ENCODE results near the gene WDR35.

Gene WDR35

DNA sequence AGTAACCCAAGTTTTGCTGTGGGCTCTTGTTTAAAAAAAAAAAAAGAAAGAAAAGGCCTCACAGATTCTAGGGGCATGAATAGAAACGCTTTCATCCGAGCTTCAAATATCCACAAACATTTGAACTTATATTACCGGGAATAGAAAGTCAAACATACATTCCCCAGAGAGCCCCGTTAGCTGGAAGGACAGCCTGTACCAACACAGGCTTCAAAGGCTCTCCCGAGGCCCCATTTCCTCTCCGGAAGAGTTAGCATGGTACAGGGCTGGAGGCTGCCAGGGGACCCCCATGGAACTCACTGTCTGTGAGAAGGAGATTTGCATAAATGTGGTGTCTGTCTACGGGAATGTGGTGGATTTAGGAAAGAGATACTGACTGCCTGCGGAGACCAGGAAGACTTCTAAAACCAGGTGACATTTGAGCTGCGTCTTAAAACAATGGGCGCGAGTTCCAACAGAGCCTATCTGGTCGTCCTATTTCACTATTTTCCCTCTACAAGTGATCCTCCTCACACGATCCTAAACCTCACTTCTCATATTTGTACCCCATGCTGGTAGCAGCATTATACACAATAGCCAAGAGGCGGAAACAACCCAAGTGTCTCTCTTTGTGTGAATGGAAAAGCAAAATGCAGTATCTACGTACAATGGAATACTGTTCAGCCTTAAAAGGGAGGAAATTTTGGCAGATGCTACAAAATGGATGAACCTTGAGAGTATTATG, 23.4 kb upstream of the WDR35 start:
- Histone ChIP-seq H4K20me1 (ENCODE audit: insufficient read depth) (no peaks in the 10 kb centered on the region), H3K27me3 (ENCODE audit: insufficient read depth, low read depth) (peaks cover 13% of the 10 kb centered on the region), H3K4me2 (peak overlapping the region; percentile 36), H3K79me2 (ENCODE audit: insufficient read depth, low read depth) (no peaks in the 10 kb centered on the region), H3K36me3 (ENCODE audit: insufficient read depth) (no peaks in the 10 kb centered on the region), H3K4me1 (ENCODE audit: low read depth, poor library complexity, severe bottlenecking) (no peaks in the 10 kb centered on the region), H2AFZ (ENCODE audit: low read depth) (0 out of 2 replicates have a peak overlapping the region, but pooled peaks have one; percentile 38), H3K27ac (no peak overlapping the region), H3K9ac (no peak overlapping the region), H3K4me3 (IDR thresholded peaks at IDR 0.05; ENCODE audit: insufficient read depth, low read depth, low read length) (no peak overlapping the region)
- TF ChIP-seq, protein P1, sequence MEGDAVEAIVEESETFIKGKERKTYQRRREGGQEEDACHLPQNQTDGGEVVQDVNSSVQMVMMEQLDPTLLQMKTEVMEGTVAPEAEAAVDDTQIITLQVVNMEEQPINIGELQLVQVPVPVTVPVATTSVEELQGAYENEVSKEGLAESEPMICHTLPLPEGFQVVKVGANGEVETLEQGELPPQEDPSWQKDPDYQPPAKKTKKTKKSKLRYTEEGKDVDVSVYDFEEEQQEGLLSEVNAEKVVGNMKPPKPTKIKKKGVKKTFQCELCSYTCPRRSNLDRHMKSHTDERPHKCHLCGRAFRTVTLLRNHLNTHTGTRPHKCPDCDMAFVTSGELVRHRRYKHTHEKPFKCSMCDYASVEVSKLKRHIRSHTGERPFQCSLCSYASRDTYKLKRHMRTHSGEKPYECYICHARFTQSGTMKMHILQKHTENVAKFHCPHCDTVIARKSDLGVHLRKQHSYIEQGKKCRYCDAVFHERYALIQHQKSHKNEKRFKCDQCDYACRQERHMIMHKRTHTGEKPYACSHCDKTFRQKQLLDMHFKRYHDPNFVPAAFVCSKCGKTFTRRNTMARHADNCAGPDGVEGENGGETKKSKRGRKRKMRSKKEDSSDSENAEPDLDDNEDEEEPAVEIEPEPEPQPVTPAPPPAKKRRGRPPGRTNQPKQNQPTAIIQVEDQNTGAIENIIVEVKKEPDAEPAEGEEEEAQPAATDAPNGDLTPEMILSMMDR (conservative IDR thresholded peaks at IDR 0.05; ENCODE audit: low read depth, low read length): no peak

DNA sequence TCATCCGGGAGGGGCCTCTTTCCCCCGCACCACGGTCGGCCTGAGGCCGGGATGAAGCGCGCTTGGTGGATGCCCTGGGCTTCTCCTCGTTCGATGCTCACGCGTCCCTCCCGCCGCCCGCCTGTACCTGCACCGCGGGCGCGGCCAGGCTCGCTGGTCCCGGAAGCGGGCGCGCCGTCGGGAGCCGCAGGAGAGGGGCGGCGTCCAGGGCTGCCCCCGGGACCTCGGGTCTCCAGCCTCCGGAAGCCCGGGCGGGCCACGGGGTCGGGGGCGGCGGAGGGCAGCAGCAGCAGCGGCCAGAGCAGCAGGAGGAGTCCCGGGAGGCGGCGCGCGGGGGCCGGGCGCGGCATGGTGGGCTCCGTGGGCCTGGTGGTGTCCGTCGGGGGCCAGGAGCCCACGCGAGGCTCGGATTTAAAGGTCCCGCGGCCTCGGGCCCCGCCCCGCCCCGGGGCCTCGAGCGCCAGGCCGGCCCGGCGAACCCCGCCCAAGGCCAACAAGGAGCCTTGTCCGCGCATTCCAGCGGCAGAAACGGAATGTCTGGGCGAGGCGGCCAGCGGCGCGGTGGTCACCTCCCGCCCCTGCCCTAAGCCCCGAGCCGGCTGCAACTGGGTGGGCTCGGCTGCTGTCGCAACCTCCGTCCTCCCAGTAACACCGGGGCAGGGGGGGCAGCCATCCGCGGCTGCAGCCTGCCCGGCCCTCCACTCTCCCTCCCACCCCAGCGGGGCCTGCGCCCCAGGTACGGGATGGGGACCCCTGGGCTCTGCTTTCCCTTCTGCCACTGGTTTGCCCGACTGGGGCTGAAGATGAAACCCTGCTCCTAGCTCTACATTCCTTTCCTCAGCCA, 22.6 kb upstream of the WDR35 start, which contains the start of gene MATN3:
MATN3 (minus strand) TSS at position 387 of the 844 bp plus-strand sequence; CDS start at position 350, 37 bp downstream.
- Histone ChIP-seq H3K4me2 (peak within 1 kb of the TSS; percentile 36), H3K36me3 (ENCODE audit: insufficient read depth) (no peaks in the 10 kb centered on the region), H3K27ac (no peak within 1 kb of the TSS), H4K20me1 (ENCODE audit: insufficient read depth) (no peaks in the 10 kb centered on the region), H3K79me2 (ENCODE audit: insufficient read depth, low read depth) (no peaks in the 10 kb centered on the region), H2AFZ (ENCODE audit: low read depth) (peak within 1 kb of the TSS; percentile 38; the same call in 1 of the 2 replicates), H3K27me3 (ENCODE audit: insufficient read depth, low read depth) (peaks cover 13% of the 10 kb centered on the region), H3K4me1 (ENCODE audit: low read depth, poor library complexity, severe bottlenecking) (no peaks in the 10 kb centered on the region), H3K4me3 (IDR thresholded peaks at IDR 0.05; ENCODE audit: insufficient read depth, low read depth, low read length) (no peak within 1 kb of the TSS), H3K9ac (no peak within 1 kb of the TSS)
- TF ChIP-seq, protein P1 (conservative IDR thresholded peaks at IDR 0.05; ENCODE audit: low read depth, low read length): no peak

DNA sequence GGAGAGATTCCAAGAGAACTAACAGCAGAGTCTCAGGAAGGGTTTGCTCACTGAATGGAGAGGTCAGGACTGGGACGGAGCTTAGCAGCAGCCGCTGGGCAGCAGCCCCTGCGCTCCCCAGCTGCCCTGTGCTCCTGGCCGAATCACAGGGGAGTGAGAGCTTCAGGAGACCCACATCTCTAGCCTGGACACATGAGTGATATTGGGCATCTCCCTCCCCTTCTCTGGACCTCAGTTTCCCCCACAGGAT, 22.1 kb upstream of the WDR35 start:
- H3K27me3 ChIP-seq (ENCODE audit: insufficient read depth, low read depth): peaks cover 13% of the 10 kb centered on the region
- TF ChIP-seq, protein P1 (conservative IDR thresholded peaks at IDR 0.05; ENCODE audit: low read depth, low read length): no peak
- no peaks in the 10 kb centered on the region for H3K4me1 ChIP-seq (ENCODE audit: low read depth, poor library complexity, severe bottlenecking)
- no peaks in the 10 kb centered on the region for H3K36me3 ChIP-seq (ENCODE audit: insufficient read depth)
- H3K4me2 ChIP-seq: no peak overlapping the region
- H3K4me3 ChIP-seq (IDR thresholded peaks at IDR 0.05; ENCODE audit: insufficient read depth, low read depth, low read length): no peak overlapping the region
- peak overlapping the region; percentile 38; the same call in 1 of the 2 replicates for H2AFZ ChIP-seq (ENCODE audit: low read depth)
- H4K20me1 ChIP-seq (ENCODE audit: insufficient read depth): no peaks in the 10 kb centered on the region
- H3K79me2 ChIP-seq (ENCODE audit: insufficient read depth, low read depth): no peaks in the 10 kb centered on the region
- H3K9ac ChIP-seq: no peak overlapping the region
- H3K27ac ChIP-seq: no peak overlapping the region

DNA sequence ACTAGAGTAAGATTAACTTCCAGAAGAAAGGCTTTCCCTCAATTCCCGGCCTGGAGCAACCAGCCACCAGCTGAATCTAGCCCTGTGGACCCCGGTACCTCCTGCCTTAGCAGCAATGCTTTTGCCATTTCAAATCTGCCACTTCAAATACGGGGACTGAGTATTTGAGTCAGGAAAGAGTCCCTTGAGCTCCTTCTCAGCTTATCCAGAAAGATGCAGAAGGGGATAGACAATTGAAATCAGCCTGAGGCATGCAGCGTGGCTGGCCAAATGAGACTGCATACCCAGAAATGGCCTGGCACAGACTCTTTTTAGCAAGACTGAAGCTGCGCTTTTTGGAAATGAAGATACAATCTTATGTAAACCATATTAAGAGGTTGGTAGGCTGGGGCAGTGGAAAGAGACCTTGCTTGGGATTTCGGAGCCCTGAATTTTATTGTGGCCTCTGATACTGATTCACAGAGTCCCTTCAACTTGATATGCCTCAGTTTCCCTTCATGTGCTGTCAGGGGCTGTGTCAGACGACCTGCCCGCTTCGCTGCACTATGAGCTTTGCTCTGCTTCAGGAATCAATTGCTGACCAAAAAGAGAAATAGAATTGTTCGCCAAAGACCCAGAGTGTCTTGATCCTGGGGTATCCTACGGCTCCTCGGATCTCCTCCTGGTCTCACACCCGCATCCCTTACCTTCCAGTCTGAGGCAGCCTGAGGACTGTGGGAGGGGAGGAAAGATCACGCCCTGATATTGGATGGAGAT, 21.5 kb upstream of the WDR35 start:
- peaks cover 13% of the 10 kb centered on the region for H3K27me3 ChIP-seq (ENCODE audit: insufficient read depth, low read depth)
- H3K4me2 ChIP-seq: no peak overlapping the region
- H3K9ac ChIP-seq: no peak overlapping the region
- H3K27ac ChIP-seq: no peak overlapping the region
- no peaks in the 10 kb centered on the region for H3K36me3 ChIP-seq (ENCODE audit: insufficient read depth)
- TF ChIP-seq, protein P1 (conservative IDR thresholded peaks at IDR 0.05; ENCODE audit: low read depth, low read length): no peak
- no peaks in the 10 kb centered on the region for H3K79me2 ChIP-seq (ENCODE audit: insufficient read depth, low read depth)
- no peaks in the 10 kb centered on the region for H4K20me1 ChIP-seq (ENCODE audit: insufficient read depth)
- H3K4me1 ChIP-seq (ENCODE audit: low read depth, poor library complexity, severe bottlenecking): no peaks in the 10 kb centered on the region
- no peak overlapping the region for H3K4me3 ChIP-seq (IDR thresholded peaks at IDR 0.05; ENCODE audit: insufficient read depth, low read depth, low read length)
- peak overlapping the region; percentile 38; the same call in 1 of the 2 replicates for H2AFZ ChIP-seq (ENCODE audit: low read depth)

Data from KMS-11 (cell line).